Stimulated activated CD4-positive, alpha-beta T cell treated with anti-CD3 and anti-CD28 coated beads, Interleukin-1b, Interleukin-23, amount 100 ng/mL, for 24 hours (primary cell): ENCODE results near the gene ZCRB1.

Experiments used
- DNase-seq, 4 experiments: peaks; one replicate each; pipeline ENCODE4 v3.0.0-alpha.2; 2020; ENCODE audit warnings: low read depth in 4 of 4, low spot score in 1 of 4

ZCRB1 gene

GRCh38 chr12:42281278-42281677, 44.6 kb downstream of the ZCRB1 start:
- no peak for DNase-seq

GRCh38 chr12:42278128-42278510, 47.8 kb downstream of the ZCRB1 start:
- no peak for DNase-seq

- no peak for DNase-seq
Observed at GRCh38 chr12:42277396-42278127, 48.3 kb downstream of the ZCRB1 start.

GRCh38 chr12:42275499-42275898, 50.4 kb downstream of the ZCRB1 start:
- DNase-seq, result no peak

GRCh38 chr12:42273706-42274105, 52.2 kb downstream of the ZCRB1 start:
- no peak for DNase-seq

GRCh38 chr12:42270596-42270995, 55.3 kb downstream of the ZCRB1 start:
- DNase-seq, result no peak

GRCh38 chr12:42267413-42268190, 58.3 kb downstream of the ZCRB1 start:
- no peak for DNase-seq

GRCh38 chr12:42266579-42267230, 59.2 kb downstream of the ZCRB1 start:
- DNase-seq, result no peak

GRCh38 chr12:42262271-42262670, 63.6 kb downstream of the ZCRB1 start:
- no peak for DNase-seq
